HFFc6 (cell line): ENCODE measurements around the gene ATR. TPM values are rescaled to one million over a fixed set of nuclear protein-coding genes. Genes with fewer than 3 reads are reported as not detected.
"Not testable (repeated sequence)": the region's sequence is repeated elsewhere in the genome, so short reads cannot be mapped to it uniquely, and the experiment has no call there.

Source experiments
- DNase-seq: peaks from one replicate; pipeline ENCODE4 v3.0.0-alpha.2; 2018
- H3K27ac Mint-ChIP-seq: 2 replicates; pipeline ENCODE4 v1.8.0; 2020; ENCODE audit warnings: mild to moderate bottlenecking, mixed read lengths
- H3K27me3 Mint-ChIP-seq: 2 replicates; pipeline ENCODE4 v1.8.0; 2021; ENCODE audit warnings: mild to moderate bottlenecking, moderate library complexity, mixed read lengths; ENCODE audit not compliant: insufficient read depth
- H3K36me3 Mint-ChIP-seq: 2 replicates; pipeline ENCODE4 v1.8.0; 2021; ENCODE audit warnings: low read depth, mixed read lengths
- H3K4me1 Mint-ChIP-seq: 2 replicates; pipeline ENCODE4 v1.8.0; 2020; ENCODE audit warnings: low read depth, mixed read lengths
- H3K4me3 Mint-ChIP-seq: 2 replicates; pipeline ENCODE4 v1.8.0; 2020; ENCODE audit warnings: mild to moderate bottlenecking, moderate library complexity, mixed read lengths
- H3K9me3 Mint-ChIP-seq: 2 replicates; pipeline ENCODE4 v1.8.0; 2020; ENCODE audit warnings: mild to moderate bottlenecking, mixed read lengths
- total RNA-seq, 6 experiments: library from RNA; stranded (reverse); fragmentation: NEBNext Ultra II Directional; extraction: Animal tissue kit (Norgen Biotek cat#: 25700); gene quantifications; 2 replicates in 1 of 6; 3 replicates in 5 of 6; pipeline ENCODE4 v1.2.3, GENCODE V29; 2021
- TF ChIP-seq, protein P1 (sequence below): fragments of 200-600 bp; sonication (generic); IDR thresholded peaks from 2 replicates; pipeline ENCODE4 v1.5.0; 2021; ENCODE audit warnings: antibody characterized with exemption, mild to moderate bottlenecking

ATR gene
- total RNA-seq, 6 experiments from 2014 or later = 23.3 to 25.6 (median 24.3) TPM

- H3K9me3 Mint-ChIP-seq = no peaks in the 10 kb centered on the region
- H3K4me1 Mint-ChIP-seq = peaks cover 47% of the 10 kb centered on the region
- peak overlapping the region; percentile 98 for H3K27ac Mint-ChIP-seq
- H3K36me3 Mint-ChIP-seq = peaks cover 6% of the 10 kb centered on the region; the same call in 1 of the 2 replicates
- H3K4me3 Mint-ChIP-seq = peak overlapping the region; percentile 99
- peaks cover 4% of the 10 kb centered on the region for H3K27me3 Mint-ChIP-seq
- DNase-seq = peak; percentile 30
- TF ChIP-seq, protein P1, sequence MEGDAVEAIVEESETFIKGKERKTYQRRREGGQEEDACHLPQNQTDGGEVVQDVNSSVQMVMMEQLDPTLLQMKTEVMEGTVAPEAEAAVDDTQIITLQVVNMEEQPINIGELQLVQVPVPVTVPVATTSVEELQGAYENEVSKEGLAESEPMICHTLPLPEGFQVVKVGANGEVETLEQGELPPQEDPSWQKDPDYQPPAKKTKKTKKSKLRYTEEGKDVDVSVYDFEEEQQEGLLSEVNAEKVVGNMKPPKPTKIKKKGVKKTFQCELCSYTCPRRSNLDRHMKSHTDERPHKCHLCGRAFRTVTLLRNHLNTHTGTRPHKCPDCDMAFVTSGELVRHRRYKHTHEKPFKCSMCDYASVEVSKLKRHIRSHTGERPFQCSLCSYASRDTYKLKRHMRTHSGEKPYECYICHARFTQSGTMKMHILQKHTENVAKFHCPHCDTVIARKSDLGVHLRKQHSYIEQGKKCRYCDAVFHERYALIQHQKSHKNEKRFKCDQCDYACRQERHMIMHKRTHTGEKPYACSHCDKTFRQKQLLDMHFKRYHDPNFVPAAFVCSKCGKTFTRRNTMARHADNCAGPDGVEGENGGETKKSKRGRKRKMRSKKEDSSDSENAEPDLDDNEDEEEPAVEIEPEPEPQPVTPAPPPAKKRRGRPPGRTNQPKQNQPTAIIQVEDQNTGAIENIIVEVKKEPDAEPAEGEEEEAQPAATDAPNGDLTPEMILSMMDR = no peak
These were observed 721 bp downstream of the ATR start for GRCh38 chr3:142577696-142578328.

- H3K4me1 Mint-ChIP-seq = peaks cover 47% of the 10 kb centered on the region
- no peak for DNase-seq
- no peaks in the 10 kb centered on the region for H3K9me3 Mint-ChIP-seq
- peaks cover 6% of the 10 kb centered on the region; the same call in 1 of the 2 replicates for H3K36me3 Mint-ChIP-seq
- H3K27me3 Mint-ChIP-seq = peaks cover 2% of the 10 kb centered on the region; the same call in 1 of the 2 replicates
- peak overlapping the region; percentile 98 for H3K27ac Mint-ChIP-seq
- peak overlapping the region; percentile 99 for H3K4me3 Mint-ChIP-seq
- TF ChIP-seq, protein P1 = no peak
These were observed 1.7 kb downstream of the ATR start for GRCh38 chr3:142576792-142577191.

DNA sequence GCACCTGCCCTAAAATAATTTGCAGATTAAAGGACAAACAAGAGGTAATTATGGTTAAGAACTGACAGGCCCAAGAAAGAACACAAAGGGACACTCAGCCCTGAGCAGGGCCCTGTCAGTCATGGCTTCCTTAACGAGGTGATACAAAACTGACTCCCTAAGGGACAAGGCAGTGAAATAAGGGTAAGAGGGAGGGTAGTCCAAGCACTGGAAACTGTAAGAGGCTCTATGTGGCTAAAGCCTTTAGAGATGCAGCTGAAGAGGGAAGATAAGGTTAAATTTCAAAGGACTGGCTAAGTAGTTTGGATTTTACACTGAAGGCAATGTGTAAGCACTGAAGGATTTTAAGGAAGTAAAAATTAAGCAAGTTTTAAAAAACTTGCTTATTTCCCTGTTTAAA is 3.9 kb downstream of the ATR start:
- no peak for DNase-seq
- H3K9me3 Mint-ChIP-seq = no peaks in the 10 kb centered on the region
- H3K4me1 Mint-ChIP-seq = peaks cover 47% of the 10 kb centered on the region
- peaks cover 2% of the 10 kb centered on the region; the same call in 1 of the 2 replicates for H3K27me3 Mint-ChIP-seq
- no peak overlapping the region for H3K27ac Mint-ChIP-seq
- no peak overlapping the region for H3K4me3 Mint-ChIP-seq
- TF ChIP-seq, protein P1 = no peak
- peaks cover 6% of the 10 kb centered on the region; the same call in 1 of the 2 replicates for H3K36me3 Mint-ChIP-seq

DNA sequence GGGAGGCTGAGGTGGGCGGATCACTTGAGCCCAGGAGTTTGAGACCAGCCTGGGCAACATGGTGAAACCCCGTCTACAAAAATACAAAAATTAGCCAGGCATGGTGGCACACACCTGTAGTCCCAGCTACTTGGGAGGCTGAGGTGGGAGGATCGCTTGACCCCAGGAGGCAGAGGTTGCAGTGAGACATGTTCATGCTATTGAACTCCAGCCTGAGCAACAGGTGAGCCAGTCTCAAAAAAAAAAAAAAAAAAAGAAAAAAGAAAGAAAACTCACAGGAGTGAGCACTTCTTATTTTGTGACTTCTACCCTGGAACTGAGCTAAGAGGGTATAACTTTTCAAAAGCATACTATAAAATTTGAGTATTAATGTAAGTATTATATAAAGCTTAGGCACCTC is 4.3 kb downstream of the ATR start:
- peaks cover 44% of the 10 kb centered on the region for H3K4me1 Mint-ChIP-seq
- not testable (repeated sequence) for H3K36me3 Mint-ChIP-seq, H3K9me3 Mint-ChIP-seq, H3K4me3 Mint-ChIP-seq, H3K27ac Mint-ChIP-seq, H3K27me3 Mint-ChIP-seq, DNase-seq

- not testable (repeated sequence) for H3K4me3 Mint-ChIP-seq, H3K9me3 Mint-ChIP-seq, DNase-seq, H3K4me1 Mint-ChIP-seq, H3K36me3 Mint-ChIP-seq, H3K27me3 Mint-ChIP-seq, H3K27ac Mint-ChIP-seq
These were observed 9.1 kb downstream of the ATR start for GRCh38 chr3:142569422-142569821.

DNA sequence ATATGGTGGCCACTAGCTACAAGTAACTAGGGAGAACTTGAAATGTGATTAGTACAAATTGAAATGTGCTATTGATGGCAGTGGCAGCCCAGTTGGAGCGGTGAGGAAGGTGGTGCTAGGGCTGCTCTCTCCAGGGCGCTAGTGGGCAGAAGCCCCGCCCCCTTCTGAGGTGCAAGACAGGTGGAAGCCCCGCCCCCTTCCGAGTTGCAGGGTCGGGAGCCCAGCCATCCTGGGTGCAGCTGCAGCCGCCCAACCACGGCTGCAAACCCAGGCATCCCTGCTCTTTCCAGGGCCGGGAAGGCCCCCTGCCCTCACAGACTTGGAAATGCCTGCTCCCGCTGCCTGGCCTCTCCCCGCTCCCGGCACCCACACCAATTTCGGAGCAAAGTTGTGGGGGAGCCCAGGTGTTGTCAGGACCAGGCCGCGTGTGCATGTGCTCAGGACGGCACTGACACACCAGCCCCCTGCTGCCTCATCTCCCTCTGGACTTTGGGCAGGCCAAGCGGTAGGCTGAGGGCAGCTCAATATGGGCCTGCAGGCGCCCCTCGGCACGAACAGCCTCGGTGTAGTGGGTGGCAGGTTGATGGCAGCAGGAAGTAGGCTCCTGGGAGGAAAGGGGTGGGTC is 10.0 kb downstream of the ATR start:
- TF ChIP-seq, protein P1 = no peak
- Mint-ChIP-seq H3K27ac (no peak overlapping the region), H3K27me3 (no peaks in the 10 kb centered on the region), H3K4me1 (0 out of 2 replicates have a peak, but pooled peaks cover 6% of the 10 kb centered on the region), H3K4me3 (no peak overlapping the region), H3K9me3 (no peaks in the 10 kb centered on the region), H3K36me3 (no peaks in the 10 kb centered on the region)
- DNase-seq = no peak
